GM23338 (cell line): ENCODE data around the gene CDH15. TPM values are rescaled to one million over a fixed set of nuclear protein-coding genes. Genes with fewer than 3 reads are reported as not detected.

Experiments used
- ATAC-seq: fragments of 200-7000 bp; cut with Tn5 transposase; 3 replicates; pipeline ENCODE4 v1.9.1; 2020
- DNase-seq: peaks from one replicate; pipeline ENCODE4 v3.0.0-alpha.2; 2015; ENCODE audit warnings: low spot score
- H2AFZ ChIP-seq: fragments of 200-600 bp; sonication (generic); 2 replicates; pipeline ENCODE4 v1.8.0; 2016; ENCODE audit warnings: antibody characterized with exemption, mild to moderate bottlenecking, moderate library complexity
- H3F3A ChIP-seq: fragments of 200-600 bp; sonication (generic); replicated peaks from 2 replicates; pipeline ENCODE4 v1.8.0; 2017; ENCODE audit warnings: antibody characterized with exemption, mixed run types, low read depth
- H3K27ac ChIP-seq: fragments of 200-600 bp; sonication (generic); 2 replicates; pipeline ENCODE4 v1.6.1; 2016; ENCODE audit warnings: low read depth
- H3K27me3 ChIP-seq: fragments of 200-600 bp; sonication (generic); 2 replicates; pipeline ENCODE4 v1.8.0; 2016; ENCODE audit warnings: mild to moderate bottlenecking, mixed run types, moderate library complexity; ENCODE audit not compliant: insufficient read depth
- H3K36me3 ChIP-seq: fragments of 200-600 bp; sonication (generic); 2 replicates; pipeline ENCODE4 v1.8.0; 2016; ENCODE audit warnings: mild to moderate bottlenecking; ENCODE audit not compliant: insufficient read depth
- H3K4me1 ChIP-seq: fragments of 200-600 bp; sonication (generic); 2 replicates; pipeline ENCODE4 v1.8.0; 2016; ENCODE audit warnings: mild to moderate bottlenecking, moderate library complexity; ENCODE audit not compliant: insufficient read depth
- H3K4me2 ChIP-seq: fragments of 200-600 bp; sonication (generic); 2 replicates; pipeline ENCODE4 v1.7.1; 2017; ENCODE audit warnings: mixed run types
- H3K4me3 ChIP-seq: fragments of 200-600 bp; sonication (generic); 2 replicates; pipeline ENCODE4 v1.6.1; 2016; ENCODE audit warnings: mixed run types
- H3K79me2 ChIP-seq: fragments of 200-600 bp; sonication (generic); replicated peaks from 2 replicates; pipeline ENCODE4 v1.8.0; 2017; ENCODE audit warnings: mild to moderate bottlenecking; ENCODE audit not compliant: insufficient read depth
- H3K9me2 ChIP-seq: fragments of 200-600 bp; sonication (generic); 2 replicates; pipeline ENCODE4 v1.8.0; 2017; ENCODE audit not compliant: insufficient read depth
- H4K20me1 ChIP-seq: fragments of 200-600 bp; sonication (generic); replicated peaks from 2 replicates; pipeline ENCODE4 v1.8.0; 2017; ENCODE audit warnings: mild to moderate bottlenecking; ENCODE audit not compliant: insufficient read depth
- H3K27ac Mint-ChIP-seq: 2 replicates; pipeline ENCODE4 v1.8.0; 2020; ENCODE audit warnings: inconsistent platforms, mild to moderate bottlenecking, moderate library complexity, mixed read lengths
- H3K27me3 Mint-ChIP-seq: 3 replicates; pipeline ENCODE4 v1.8.0; 2022; ENCODE audit warnings: low read depth, mild to moderate bottlenecking, moderate library complexity, mixed read lengths, inconsistent platforms; ENCODE audit not compliant: insufficient read depth, poor library complexity
- H3K36me3 Mint-ChIP-seq: 3 replicates; pipeline ENCODE4 v1.8.0; 2021; ENCODE audit warnings: low read depth, mild to moderate bottlenecking, inconsistent platforms, moderate library complexity, mixed read lengths
- H3K4me1 Mint-ChIP-seq: 3 replicates; pipeline ENCODE4 v1.8.0; 2020; ENCODE audit warnings: mild to moderate bottlenecking, inconsistent platforms, mixed read lengths
- H3K4me3 Mint-ChIP-seq: 3 replicates; pipeline ENCODE4 v1.8.0; 2021; ENCODE audit warnings: moderate library complexity, mild to moderate bottlenecking, inconsistent platforms, mixed read lengths
- H3K9me3 Mint-ChIP-seq: 3 replicates; pipeline ENCODE4 v1.8.0; 2020; ENCODE audit warnings: moderate library complexity, mild to moderate bottlenecking, inconsistent platforms, mixed read lengths
- CREB1 ChIP-seq: fragments of 250-450 bp; sonication (Bioruptor Pico); IDR thresholded peaks from 2 replicates; pipeline ENCODE4 v1.5.0; 2020; ENCODE audit warnings: low read depth, mild to moderate bottlenecking, moderate library complexity
- EZH2 ChIP-seq: fragments of 200-600 bp; sonication (generic); IDR thresholded peaks from one replicate; pipeline ENCODE4 v1.8.0; 2017; ENCODE audit warnings: antibody characterized with exemption, mild to moderate bottlenecking, low read depth; ENCODE audit not compliant: unreplicated experiment
- JUNB ChIP-seq: IDR thresholded peaks from one replicate; pipeline ENCODE4 v1.6.1; 2016; ENCODE audit warnings: antibody characterized with exemption; ENCODE audit not compliant: unreplicated experiment
- NANOG ChIP-seq: IDR thresholded peaks from 2 replicates; pipeline ENCODE4 v1.6.1; 2016; ENCODE audit warnings: antibody characterized with exemption, borderline replicate concordance
- STAT1 ChIP-seq: IDR thresholded peaks from one replicate; pipeline ENCODE4 v1.6.1; 2016; ENCODE audit warnings: antibody characterized with exemption; ENCODE audit not compliant: unreplicated experiment
- ZNF114 ChIP-seq: fragments of 250-450 bp; sonication (Bioruptor Pico); IDR thresholded peaks from 2 replicates; pipeline ENCODE4 v1.5.0; 2020; ENCODE audit warnings: mild to moderate bottlenecking, moderate library complexity
- ZNF331 ChIP-seq: fragments of 250-450 bp; sonication (Bioruptor Pico); IDR thresholded peaks from 2 replicates; pipeline ENCODE4 v1.5.0; 2020; ENCODE audit warnings: low read depth, mild to moderate bottlenecking, moderate library complexity
- polyA plus RNA-seq: library from polyadenylated mRNA; unstranded; fragments of >200 nt; fragmentation: Nextera tagmentation; extraction: Ambion mirVana; gene quantifications from 2 replicates; pipeline ENCODE4 v1.2.1, GENCODE V29; 2016
- total RNA-seq: library from RNA; depleted of rRNA; stranded (reverse); fragments of >200 nt; shearing (Covaris generic); gene quantifications from 2 replicates; pipeline ENCODE4 v1.2.3, GENCODE V29; 2014
- TF ChIP-seq, protein P1 (sequence below): IDR thresholded peaks from one replicate; pipeline ENCODE4 v1.6.1; 2018; ENCODE audit warnings: antibody characterized with exemption; ENCODE audit not compliant: unreplicated experiment
- TF ChIP-seq, protein P2 (sequence below): fragments of 250-450 bp; sonication (Bioruptor Pico); IDR thresholded peaks from 2 replicates; pipeline ENCODE4 v1.5.0; 2020; ENCODE audit warnings: mild to moderate bottlenecking, moderate library complexity

CDH15 gene
- total and polyA plus RNA-seq, 2 experiments from 2014 or later = 0.61 to 1.0 TPM

DNA sequence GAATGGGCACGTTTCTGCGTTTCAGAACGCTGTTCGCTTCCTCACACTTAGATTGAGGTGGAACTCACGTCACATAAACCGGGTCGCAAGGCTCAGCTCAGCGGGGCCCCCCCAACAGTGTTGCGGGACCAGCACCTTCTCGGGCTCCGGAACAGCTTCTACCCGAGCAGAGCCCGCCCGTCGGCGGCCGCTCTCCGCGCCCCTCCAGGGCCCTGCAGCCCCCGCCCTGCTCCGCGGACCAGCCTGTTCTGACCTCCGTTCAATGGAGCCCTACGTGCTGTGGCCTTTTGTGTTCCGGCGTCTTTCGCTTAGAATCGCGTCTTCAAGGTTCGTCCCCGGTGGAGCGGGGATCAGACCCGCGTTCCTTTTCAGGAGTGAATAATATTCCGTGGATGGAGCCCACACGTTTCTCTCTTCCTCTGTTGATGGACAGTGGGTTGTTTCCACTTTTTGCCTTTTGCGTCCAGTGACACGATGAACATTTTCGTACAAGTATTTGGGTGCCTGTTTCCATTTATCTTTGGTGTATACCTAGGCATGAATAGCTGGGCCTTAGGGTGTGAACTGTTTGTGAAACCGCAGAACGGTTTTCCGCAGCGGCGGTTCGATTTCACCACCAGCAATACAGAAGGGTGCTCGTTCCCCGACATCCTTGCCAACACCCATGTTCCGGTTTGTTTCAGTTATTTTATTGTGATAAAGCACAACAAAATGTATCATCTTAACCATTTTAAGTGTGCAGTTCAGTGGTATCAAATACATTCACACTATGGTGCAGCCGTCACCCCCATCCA is 31.1 kb downstream of the CDH15 start:
- TF ChIP-seq ZNF114 (CRISPR knock-in tag) = no peak
- no peak for TF ChIP-seq CREB1 (CRISPR knock-in tag)
- no peak for TF ChIP-seq ZNF331 (CRISPR knock-in tag)
- H3K79me2 ChIP-seq = no peaks in the 10 kb centered on the region
- H4K20me1 ChIP-seq = no peaks in the 10 kb centered on the region
- ATAC-seq = peak; percentile 18
- H3F3A ChIP-seq = 0 out of 2 replicates have a peak, but pooled peaks cover 6% of the 10 kb centered on the region
- H3K4me1 ChIP-seq = peaks cover 7% of the 10 kb centered on the region; the same call in 1 of the 2 replicates
- H3K36me3 ChIP-seq = no peaks in the 10 kb centered on the region
- Mint-ChIP-seq H3K4me1 (peaks cover 5% of the 10 kb centered on the region; the same call in 2 of the 3 replicates), H3K27me3 (peaks cover 34% of the 10 kb centered on the region), H3K27ac (no peak overlapping the region), H3K4me3 (peak overlapping the region; percentile 74), H3K9me3 (peaks cover 7% of the 10 kb centered on the region; the same call in 2 of the 3 replicates), H3K36me3 (peaks cover 2% of the 10 kb centered on the region; the same call in 1 of the 3 replicates)
- H3K27ac ChIP-seq = no peak overlapping the region
- H2AFZ ChIP-seq = no peak overlapping the region
- H3K27me3 ChIP-seq = peaks cover 36% of the 10 kb centered on the region
- peak overlapping the region; percentile 75 for H3K4me2 ChIP-seq
- H3K4me3 ChIP-seq = peak overlapping the region; percentile 61
- DNase-seq = peak; percentile 57
- no peaks in the 10 kb centered on the region for H3K9me2 ChIP-seq

DNA sequence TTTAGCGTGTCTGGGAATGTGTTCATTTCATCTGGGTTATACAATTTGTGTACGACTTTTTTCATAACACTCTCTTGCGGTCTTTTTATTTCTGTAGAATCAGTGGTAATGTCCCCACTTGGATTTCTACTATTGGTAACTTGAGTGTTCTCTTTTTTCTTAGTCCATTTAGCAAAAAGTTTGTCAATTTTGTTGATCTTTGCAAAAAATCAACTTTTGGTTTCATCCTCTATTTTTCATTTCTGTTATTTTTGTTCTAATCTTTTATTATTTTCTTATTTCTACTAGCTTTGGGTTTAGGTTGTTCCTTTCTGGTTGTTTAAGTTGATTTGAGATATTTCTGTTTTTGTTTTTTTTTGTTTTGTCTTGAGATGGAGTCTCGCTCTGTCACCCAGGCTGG is 36.4 kb downstream of the CDH15 start:
- H3K9me2 ChIP-seq = no peaks in the 10 kb centered on the region
- Mint-ChIP-seq H3K4me1 (no peaks in the 10 kb centered on the region), H3K9me3 (peaks cover 3% of the 10 kb centered on the region; the same call in 1 of the 3 replicates), H3K36me3 (no peaks in the 10 kb centered on the region; the same call in 2 of the 3 replicates), H3K27me3 (peaks cover 14% of the 10 kb centered on the region), H3K27ac (no peak overlapping the region), H3K4me3 (no peak overlapping the region)
- H2AFZ ChIP-seq = no peak overlapping the region
- H3K4me3 ChIP-seq = no peak overlapping the region
- H3K36me3 ChIP-seq = no peaks in the 10 kb centered on the region
- peaks cover 14% of the 10 kb centered on the region for H3K27me3 ChIP-seq
- H3K4me1 ChIP-seq = no peaks in the 10 kb centered on the region
- ATAC-seq (no peak), DNase-seq (no peak)
- no peak overlapping the region for H3K27ac ChIP-seq
- H3K4me2 ChIP-seq = no peak overlapping the region
- H3K79me2 ChIP-seq = no peaks in the 10 kb centered on the region
- H3F3A ChIP-seq = 0 out of 2 replicates have a peak, but pooled peaks cover under 1% of the 10 kb centered on the region
- no peaks in the 10 kb centered on the region for H4K20me1 ChIP-seq
- TF ChIP-seq, protein P1, sequence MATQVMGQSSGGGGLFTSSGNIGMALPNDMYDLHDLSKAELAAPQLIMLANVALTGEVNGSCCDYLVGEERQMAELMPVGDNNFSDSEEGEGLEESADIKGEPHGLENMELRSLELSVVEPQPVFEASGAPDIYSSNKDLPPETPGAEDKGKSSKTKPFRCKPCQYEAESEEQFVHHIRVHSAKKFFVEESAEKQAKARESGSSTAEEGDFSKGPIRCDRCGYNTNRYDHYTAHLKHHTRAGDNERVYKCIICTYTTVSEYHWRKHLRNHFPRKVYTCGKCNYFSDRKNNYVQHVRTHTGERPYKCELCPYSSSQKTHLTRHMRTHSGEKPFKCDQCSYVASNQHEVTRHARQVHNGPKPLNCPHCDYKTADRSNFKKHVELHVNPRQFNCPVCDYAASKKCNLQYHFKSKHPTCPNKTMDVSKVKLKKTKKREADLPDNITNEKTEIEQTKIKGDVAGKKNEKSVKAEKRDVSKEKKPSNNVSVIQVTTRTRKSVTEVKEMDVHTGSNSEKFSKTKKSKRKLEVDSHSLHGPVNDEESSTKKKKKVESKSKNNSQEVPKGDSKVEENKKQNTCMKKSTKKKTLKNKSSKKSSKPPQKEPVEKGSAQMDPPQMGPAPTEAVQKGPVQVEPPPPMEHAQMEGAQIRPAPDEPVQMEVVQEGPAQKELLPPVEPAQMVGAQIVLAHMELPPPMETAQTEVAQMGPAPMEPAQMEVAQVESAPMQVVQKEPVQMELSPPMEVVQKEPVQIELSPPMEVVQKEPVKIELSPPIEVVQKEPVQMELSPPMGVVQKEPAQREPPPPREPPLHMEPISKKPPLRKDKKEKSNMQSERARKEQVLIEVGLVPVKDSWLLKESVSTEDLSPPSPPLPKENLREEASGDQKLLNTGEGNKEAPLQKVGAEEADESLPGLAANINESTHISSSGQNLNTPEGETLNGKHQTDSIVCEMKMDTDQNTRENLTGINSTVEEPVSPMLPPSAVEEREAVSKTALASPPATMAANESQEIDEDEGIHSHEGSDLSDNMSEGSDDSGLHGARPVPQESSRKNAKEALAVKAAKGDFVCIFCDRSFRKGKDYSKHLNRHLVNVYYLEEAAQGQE = no peak
- TF ChIP-seq, protein P2, sequence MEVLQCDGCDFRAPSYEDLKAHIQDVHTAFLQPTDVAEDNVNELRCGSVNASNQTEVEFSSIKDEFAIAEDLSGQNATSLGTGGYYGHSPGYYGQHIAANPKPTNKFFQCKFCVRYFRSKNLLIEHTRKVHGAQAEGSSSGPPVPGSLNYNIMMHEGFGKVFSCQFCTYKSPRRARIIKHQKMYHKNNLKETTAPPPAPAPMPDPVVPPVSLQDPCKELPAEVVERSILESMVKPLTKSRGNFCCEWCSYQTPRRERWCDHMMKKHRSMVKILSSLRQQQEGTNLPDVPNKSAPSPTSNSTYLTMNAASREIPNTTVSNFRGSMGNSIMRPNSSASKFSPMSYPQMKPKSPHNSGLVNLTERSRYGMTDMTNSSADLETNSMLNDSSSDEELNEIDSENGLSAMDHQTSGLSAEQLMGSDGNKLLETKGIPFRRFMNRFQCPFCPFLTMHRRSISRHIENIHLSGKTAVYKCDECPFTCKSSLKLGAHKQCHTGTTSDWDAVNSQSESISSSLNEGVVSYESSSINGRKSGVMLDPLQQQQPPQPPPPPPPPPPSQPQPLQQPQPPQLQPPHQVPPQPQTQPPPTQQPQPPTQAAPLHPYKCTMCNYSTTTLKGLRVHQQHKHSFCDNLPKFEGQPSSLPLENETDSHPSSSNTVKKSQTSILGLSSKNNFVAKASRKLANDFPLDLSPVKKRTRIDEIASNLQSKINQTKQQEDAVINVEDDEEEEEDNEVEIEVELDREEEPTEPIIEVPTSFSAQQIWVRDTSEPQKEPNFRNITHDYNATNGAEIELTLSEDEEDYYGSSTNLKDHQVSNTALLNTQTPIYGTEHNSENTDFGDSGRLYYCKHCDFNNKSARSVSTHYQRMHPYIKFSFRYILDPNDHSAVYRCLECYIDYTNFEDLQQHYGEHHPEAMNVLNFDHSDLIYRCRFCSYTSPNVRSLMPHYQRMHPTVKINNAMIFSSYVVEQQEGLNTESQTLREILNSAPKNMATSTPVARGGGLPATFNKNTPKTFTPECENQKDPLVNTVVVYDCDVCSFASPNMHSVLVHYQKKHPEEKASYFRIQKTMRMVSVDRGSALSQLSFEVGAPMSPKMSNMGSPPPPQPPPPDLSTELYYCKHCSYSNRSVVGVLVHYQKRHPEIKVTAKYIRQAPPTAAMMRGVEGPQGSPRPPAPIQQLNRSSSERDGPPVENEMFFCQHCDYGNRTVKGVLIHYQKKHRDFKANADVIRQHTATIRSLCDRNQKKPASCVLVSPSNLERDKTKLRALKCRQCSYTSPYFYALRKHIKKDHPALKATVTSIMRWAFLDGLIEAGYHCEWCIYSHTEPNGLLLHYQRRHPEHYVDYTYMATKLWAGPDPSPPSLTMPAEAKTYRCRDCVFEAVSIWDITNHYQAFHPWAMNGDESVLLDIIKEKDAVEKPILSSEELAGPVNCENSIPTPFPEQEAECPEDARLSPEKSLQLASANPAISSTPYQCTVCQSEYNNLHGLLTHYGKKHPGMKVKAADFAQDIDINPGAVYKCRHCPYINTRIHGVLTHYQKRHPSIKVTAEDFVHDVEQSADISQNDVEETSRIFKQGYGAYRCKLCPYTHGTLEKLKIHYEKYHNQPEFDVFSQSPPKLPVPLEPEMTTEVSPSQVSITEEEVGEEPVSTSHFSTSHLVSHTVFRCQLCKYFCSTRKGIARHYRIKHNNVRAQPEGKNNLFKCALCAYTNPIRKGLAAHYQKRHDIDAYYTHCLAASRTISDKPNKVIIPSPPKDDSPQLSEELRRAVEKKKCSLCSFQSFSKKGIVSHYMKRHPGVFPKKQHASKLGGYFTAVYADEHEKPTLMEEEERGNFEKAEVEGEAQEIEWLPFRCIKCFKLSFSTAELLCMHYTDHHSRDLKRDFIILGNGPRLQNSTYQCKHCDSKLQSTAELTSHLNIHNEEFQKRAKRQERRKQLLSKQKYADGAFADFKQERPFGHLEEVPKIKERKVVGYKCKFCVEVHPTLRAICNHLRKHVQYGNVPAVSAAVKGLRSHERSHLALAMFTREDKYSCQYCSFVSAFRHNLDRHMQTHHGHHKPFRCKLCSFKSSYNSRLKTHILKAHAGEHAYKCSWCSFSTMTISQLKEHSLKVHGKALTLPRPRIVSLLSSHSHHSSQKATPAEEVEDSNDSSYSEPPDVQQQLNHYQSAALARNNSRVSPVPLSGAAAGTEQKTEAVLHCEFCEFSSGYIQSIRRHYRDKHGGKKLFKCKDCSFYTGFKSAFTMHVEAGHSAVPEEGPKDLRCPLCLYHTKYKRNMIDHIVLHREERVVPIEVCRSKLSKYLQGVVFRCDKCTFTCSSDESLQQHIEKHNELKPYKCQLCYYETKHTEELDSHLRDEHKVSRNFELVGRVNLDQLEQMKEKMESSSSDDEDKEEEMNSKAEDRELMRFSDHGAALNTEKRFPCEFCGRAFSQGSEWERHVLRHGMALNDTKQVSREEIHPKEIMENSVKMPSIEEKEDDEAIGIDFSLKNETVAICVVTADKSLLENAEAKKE = no peak
- TF ChIP-seq EZH2 (no peak), NANOG (no peak), STAT1 (no peak), ZNF114 (CRISPR knock-in tag) (no peak), CREB1 (CRISPR knock-in tag) (no peak), JUNB (no peak)
